ENCODE results near the gene OR10R2.
"Not testable (repeated sequence)": the region's sequence is repeated elsewhere in the genome, so short reads cannot be mapped to it uniquely, and the experiment has no call there.

OR10R2 gene, protein sequence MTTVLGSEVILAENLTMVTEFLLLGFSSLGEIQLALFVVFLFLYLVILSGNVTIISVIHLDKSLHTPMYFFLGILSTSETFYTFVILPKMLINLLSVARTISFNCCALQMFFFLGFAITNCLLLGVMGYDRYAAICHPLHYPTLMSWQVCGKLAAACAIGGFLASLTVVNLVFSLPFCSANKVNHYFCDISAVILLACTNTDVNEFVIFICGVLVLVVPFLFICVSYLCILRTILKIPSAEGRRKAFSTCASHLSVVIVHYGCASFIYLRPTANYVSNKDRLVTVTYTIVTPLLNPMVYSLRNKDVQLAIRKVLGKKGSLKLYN

DNA sequence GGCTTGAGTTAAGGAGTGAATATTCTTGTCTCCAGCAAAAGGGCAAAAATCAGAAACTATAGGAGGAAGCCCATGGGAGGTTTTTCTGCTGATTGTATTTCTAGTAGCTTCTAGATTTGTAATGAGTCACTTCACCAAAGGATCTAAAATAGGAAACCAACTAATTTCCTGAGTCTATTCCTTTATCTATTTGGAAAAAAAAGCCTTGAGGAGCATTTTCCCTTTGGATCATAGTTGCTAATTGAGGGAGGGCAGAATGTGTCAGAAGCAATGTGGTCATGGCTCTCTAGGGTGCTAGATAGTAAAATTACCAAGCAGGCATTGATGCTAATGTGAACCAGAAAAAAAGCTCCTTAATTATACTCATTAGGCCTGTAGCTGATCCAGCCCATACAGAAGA, at the start of gene OR10R2:
OR10R2 (plus strand) TSS at position 301 of the 400 bp plus-strand sequence. CDS start 106 bp downstream, outside the sequence.
- no peak for DNase-seq

DNA sequence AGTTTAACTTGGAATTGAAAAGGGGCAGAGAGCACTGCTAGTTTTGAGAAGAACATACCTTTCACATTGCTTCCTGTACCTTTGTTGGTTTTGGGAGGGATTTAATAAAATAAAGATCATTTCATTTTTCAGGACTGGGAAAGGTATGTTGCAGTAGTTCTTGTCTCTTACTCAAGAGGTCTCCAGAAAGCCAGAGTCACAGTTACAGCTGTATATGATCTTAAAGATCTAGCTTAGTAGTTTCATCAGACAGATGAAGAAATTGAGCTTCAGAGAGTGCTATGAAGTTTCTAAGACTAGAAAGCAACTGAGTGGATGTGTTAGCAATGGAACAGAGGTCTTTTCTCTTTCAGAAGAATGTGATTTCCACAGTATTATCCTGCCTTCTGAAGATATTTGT, 47.0 kb upstream of the OR10R2 start:
- no peak for DNase-seq

DNA sequence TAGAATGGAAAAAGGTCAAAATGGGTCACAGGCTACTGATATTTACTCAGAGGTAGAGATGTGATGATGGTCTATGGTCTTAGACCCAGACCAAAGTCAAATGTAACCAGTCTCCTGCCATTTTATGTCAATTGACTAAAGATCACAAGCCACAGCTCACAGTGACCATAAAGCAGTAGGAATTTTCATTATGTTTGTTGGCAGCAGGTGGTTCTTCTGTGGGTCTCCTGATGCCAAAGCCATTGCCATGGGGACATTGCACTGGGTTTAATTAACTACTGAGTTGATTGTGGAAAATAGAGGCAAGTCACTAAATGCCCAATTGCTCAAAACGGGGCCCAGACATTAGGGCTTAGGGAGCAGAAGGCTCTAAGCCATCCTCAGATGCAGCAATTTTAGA, 45.9 kb upstream of the OR10R2 start, which contains the start of gene OR10K2:
OR10K2 (minus strand) TSS at position 101 of the 400 bp plus-strand sequence. CDS start 5,371 bp downstream, outside the sequence.
- no peak for DNase-seq

- not testable (repeated sequence) for DNase-seq
Observed at GRCh38 chr1:158430163-158430562, 41.9 kb upstream of the OR10R2 start.

GRCh38 chr1:158434741-158435140, 37.3 kb upstream of the OR10R2 start:
- DNase-seq: no peak

DNA sequence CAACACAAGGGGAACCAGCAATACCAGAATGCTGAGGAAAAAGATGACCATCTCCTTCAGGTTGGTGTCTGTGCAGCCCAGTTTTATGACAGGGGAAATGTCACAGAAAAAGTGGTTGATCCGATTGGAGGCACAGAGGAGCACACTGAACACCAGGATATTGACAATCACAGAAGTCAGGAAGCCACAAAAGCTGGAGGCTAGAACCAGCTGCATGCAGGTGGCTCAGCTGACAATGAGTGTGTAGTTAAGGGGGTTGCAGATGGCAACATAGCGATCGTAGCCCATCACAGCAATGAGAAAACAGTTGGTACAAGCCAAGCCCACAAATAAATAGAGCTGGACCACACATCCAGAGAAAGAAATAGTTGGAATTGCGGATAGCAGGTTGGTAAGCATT, 26.6 kb upstream of the OR10R2 start:
- no peak for DNase-seq

DNA sequence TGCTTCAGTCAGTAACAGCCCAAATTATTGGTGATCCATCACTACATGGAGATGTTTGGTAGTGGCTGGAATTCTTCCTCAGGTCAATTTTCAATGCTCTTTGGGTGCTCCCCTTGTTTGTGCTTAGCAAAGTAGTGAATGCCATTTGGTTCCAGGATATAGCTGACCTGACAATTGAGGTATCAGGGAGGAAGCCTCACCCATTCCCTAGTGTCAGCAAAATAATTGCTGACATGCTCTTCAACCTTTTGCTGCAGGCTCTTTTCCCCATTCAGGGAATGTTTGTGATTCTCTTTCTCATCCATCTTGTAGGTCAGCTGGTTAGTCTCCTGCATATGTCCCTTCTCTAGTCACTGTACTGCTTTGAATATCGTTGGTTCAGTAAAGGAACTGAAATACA, 17.5 kb upstream of the OR10R2 start:
- no peak for DNase-seq

DNA sequence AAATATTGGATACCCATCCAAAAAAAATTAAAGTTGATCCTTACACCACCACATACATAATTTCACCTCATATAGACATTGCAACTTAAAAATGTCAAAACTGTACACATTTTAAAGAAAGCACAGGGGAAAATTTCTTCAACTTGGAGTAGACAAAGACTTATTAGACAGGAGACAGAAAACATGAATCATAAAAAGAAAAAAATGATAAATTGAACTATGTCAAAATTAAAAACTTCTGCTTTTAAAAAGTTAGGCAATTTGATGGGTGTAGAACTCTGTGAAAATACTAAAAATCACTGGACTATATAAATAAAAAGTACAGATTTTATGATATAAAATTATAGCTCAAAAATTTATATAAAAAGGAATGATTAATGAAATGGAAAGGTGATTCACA, 14.8 kb upstream of the OR10R2 start:
- DNase-seq: no peak

DNA sequence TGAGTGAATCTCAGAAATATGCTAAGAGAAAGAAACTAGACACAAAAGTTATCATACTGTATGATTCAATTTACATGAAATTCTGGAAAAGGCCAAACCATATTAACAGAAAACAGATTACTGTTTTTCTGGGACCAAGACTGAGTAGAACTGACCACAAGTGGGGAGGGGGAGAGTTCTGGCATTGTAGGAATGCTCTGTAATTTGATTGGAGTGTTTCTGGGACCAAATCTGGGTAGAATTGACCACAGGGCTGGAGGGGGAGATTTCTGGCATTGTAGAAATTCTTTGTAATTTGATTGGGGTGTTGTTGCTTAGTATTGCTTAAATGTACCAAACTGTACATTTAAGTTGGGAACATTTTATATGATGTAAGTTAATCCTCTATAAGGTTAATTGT, 13.8 kb upstream of the OR10R2 start:
- DNase-seq: no peak

DNA sequence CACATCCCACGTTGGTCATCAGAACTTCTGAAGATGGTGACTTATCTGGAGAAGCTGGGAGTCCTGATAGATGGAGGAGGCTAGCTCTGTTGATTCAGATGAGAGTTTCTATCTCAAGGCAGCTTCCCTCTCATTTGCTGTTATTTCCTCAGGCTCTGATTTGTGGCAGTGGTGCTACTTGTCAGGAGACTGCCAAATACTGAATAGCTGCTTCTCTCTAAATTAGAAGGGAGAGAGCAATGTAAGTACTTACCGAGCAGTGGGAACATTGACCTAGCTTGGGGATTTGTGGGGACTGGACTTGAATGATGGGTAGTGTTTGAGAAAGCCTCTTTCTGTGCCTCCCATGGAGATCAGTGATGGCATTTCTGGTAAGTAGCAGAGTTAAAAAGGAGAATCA, 10.5 kb upstream of the OR10R2 start, which contains the start of gene OR10K1:
OR10K1 (plus strand) TSS at position 301 of the 400 bp plus-strand sequence. CDS start 3,728 bp downstream, outside the sequence.
- no peak for DNase-seq

DNA sequence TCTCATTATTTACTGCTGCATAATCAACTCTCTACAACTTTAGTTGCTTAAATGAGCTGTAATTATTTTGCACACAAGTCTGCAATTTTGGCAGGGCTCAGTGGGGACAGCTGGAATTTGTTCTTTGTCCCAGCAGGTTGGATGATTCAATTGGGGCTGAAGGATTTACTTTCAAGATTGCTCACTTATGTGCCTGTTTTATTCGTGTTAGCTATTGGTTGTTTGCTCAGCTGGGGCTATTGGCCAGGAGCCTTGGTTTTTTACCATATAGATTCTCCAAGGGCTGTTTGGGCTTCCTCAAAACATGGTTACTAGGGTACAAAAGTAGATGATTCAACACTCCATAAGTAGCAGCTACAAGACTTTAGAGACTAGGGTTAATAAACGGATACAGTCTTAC, 13.4 kb downstream of the OR10R2 start:
- DNase-seq: no peak

DNA sequence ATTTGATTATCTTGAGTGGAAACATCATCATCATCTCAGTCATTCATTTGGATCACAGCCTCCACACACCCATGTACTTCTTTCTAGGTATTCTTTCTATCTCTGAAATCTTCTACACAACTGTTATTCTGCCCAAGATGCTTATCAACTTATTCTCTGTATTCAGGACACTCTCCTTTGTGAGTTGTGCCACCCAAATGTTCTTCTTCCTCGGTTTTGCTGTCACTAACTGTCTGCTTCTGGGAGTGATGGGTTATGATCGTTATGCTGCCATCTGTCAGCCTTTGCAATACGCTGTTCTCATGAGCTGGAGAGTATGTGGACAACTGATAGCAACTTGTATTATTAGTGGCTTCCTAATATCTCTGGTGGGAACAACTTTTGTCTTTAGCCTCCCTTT, 19.3 kb downstream of the OR10R2 start:
- DNase-seq: no peak

DNA sequence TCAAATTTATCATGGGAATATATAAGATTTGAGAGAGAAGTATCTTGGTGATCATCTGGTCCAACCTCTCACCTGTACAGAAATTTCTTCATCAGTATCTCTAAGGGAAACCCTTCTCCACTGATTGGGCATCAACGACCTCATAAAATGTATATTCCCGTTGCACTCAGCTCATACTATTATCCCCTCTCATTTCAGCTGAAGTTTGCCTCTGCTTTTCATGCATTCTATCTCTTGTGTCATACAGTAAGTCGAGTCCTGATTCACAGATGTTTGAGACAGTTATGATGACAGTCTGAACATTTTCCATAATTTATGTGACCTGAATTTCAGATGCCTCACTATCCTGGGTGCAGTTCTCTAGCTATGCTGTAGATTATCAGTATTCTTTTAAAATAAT, 21.0 kb downstream of the OR10R2 start:
- no peak for DNase-seq

DNA sequence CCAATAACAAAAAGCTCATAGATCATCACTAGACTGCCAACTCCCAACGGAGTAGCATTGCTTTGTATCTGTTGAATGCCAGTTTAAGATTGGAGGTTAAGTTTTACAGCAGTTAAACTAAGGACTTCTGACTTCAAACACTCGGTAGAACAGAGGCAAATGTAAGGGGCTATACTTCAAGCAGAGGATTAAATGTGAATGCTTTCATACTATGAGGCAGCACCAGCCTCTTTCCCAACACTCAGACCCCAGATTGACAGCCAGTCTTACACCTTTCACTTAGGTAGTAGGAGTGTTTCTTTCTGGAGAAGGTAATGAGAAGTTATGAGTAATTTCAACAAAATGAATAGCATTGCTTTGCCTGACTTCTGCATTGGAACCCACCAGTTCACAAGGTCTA, 22.8 kb downstream of the OR10R2 start:
- DNase-seq: no peak

- no peak for DNase-seq
Observed at GRCh38 chr1:158496374-158496773, 24.4 kb downstream of the OR10R2 start.

GRCh38 chr1:158506369-158506987, 34.5 kb downstream of the OR10R2 start:
- no peak for DNase-seq

DNA sequence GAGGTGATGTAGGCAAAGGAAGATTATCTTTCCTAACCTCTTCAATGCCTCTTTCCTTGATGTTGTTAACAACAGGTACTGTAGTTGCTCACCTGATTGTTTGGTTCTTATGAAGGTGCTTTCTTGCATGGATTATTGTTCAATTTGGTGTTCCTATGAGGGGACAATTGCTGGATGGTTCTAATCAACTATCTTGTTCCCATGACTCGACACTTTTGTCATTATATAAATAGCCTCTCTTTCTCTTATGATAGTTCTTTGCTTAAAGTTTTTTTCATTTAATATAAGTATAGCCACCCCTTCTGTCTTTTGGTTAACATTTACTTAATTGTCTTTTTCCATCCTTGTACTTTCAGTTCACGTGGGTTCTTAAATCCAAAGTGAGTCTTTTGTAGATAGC, 35.5 kb downstream of the OR10R2 start:
- no peak for DNase-seq

DNA sequence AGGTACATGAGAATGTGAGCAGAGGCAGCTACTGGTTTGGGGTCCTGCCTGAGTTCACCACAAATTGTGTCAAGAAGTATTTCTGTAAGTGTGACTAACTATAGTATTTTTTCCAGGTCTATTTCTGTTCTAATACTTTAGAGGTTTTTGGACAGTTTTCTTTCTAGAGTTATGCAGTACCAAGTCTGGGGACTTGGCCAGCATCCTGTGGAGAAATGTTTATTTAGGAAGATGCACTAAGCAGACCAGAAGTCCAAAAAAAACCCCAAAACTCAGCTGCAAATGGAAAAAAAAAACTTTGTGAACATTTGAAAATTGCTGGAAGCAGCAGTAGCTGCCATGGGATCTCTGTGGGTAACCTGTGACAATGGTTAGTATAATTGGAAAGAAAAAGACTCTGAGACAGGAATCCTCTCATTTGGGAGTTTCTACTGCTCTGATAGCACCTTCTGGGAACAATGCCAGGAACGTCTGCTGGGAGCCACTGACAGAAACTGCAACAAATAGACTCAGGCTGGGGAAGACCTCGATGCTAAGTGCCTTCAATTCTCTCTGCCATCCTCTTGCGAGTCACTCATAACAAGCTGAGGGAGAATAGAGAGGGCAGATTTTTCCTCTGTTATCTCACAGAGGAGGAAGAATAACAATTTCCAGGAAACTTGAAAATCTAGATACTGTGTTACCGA, 37.6 kb downstream of the OR10R2 start:
- no peak for DNase-seq

GRCh38 chr1:158516966-158517365, 44.9 kb downstream of the OR10R2 start:
- no peak for DNase-seq

DNA sequence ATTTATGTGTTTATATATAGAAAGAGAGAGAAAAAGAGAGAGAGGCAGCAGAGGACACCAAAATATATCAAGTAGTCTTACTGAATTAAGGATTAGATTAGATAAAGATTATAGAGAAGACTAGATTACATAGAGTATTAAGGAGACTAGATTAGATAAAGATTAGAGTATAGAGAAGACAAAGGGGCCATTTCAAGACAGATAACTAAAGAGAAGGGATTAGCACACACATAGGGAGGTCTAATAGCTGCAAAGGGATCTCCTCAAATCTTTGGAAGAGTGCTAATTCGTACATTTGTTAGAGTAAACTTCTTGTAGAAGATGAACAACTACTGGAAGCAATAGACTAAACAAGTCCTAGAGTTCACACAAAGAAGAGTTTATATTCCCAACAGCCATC, 48.0 kb downstream of the OR10R2 start:
- DNase-seq: no peak

DNA sequence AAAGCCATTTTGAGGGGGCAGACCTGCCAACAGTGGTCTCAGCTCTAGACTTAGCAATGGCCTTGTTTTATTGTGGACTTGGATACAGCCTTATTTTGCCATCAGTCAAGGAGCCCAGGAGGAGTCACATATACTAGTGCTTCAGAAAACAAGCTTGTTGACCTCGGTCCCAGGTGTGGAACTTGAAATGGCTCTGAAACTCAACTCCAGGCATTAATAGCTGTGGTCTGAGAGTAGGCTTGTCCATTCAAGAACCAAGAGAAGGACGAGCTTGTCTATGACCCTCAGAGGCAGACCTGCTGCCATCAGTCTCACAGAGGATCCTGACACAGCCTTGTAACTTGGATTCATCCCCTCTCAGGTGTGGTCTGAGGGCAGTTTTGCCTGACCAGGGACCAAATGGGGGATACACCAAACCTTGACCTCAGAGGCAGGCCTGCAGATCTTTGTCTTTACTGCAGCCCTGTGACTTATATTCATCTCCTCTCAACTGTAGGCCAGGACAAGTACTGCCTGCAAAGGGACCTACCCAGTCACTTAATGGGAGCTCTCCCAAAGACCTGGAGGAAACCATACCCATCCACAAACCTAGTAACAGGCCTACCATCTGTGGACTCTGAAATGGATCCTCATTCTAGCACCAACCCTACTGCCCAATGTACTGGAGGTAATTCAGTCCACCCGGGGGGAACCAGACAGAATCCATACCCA, 49.1 kb downstream of the OR10R2 start:
- no peak for DNase-seq

- no peak for DNase-seq
Observed at GRCh38 chr1:158521666-158522058, 49.6 kb downstream of the OR10R2 start.

DNA sequence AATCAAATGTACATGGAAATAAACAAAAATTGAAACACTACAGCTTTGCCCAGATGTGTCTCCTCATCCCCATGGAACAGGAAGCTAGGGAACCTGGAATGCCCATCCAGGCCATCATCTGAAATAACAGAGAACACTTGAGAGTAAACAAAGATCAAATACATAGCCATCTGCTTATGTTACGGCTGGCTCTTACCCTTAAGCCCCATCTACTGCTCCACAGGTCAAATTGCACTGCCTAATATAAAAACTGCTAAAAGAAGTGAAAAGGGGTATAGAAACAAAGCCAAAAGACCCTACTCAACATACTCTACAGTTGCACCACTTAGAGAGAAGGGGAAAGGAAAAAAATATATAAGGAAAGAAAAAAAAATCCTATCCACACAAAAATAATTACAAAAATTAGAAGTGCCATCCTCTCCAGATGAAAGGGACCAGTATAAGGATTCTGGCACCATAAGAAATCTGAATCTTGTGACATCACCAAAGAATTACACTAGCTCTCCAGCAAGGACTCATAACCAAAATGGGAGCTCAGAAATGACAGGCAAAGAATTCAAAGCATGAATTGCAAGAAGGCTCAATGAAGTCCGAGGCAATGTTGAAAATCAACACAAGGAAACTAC, 55.3 kb downstream of the OR10R2 start:
- DNase-seq: peak; percentile 18
